Measurements from ENCODE around the gene MTA3. TPM values are rescaled to one million over a fixed set of nuclear protein-coding genes. Genes with fewer than 3 reads are reported as not detected.

Gene MTA3
- total and polyA plus RNA-seq, 10 donors = 11.6 to 42.9 (median 28.5) TPM

GRCh38 chr2:42756150-42756775 is 187.8 kb downstream of the MTA3 start:
- H3K27ac ChIP-seq = no peak overlapping the region
- no peak overlapping the region for H3K4me3 ChIP-seq
- intact Hi-C loops (cut with DNase I; ENCODE audit: low total_unique reads) = no loop called here
- peaks cover 18 to 49% (median 43%) of the 10 kb centered on the region in 6 donors for H3K4me1 ChIP-seq
- TF ChIP-seq POLR2A (IDR thresholded peaks at IDR 0.05) = no peak
- no peak for TF ChIP-seq CTCF (IDR thresholded peaks at IDR 0.05 in 8 of 11, conservative IDR thresholded peaks at IDR 0.05 in 3 of 11)
- TF ChIP-seq POLR2AphosphoS5 (IDR thresholded peaks at IDR 0.05) = no peak
- 73 to 84% (median 78%) methylated on average over 10 of the region's 10 CpGs for WGBS, 5 donors
- DNase-seq = peak; percentile 73
- no peaks in the 10 kb centered on the region for H3K9me3 ChIP-seq
- peaks cover 0 to 18% (median 0%) of the 10 kb centered on the region in 6 donors for H3K36me3 ChIP-seq
- no peaks in the 10 kb centered on the region for H3K27me3 ChIP-seq (replicated peaks in 1 of 7)

- Histone ChIP-seq H3K9me3 (no peaks in the 10 kb centered on the region), H3K27me3 (replicated peaks in 1 of 7) (no peaks in the 10 kb centered on the region), H3K36me3 (peaks cover 0 to 18% (median 0%) of the 10 kb centered on the region in 6 donors), H3K27ac (no peak overlapping the region), H3K4me3 (no peak overlapping the region), H3K4me1 (peaks cover 13 to 41% (median 35%) of the 10 kb centered on the region in 6 donors)
- intact Hi-C loops (cut with DNase I; ENCODE audit: low total_unique reads) = no loop called here
- TF ChIP-seq POLR2AphosphoS5 (IDR thresholded peaks at IDR 0.05) (no peak), CTCF (IDR thresholded peaks at IDR 0.05 in 8 of 11, conservative IDR thresholded peaks at IDR 0.05 in 3 of 11) (no peak), POLR2A (IDR thresholded peaks at IDR 0.05) (no peak)
- DNase-seq = no peak
- 70 to 74% (median 71%) methylated on average over 5 to 6 of the region's 6 CpGs for WGBS, 5 donors
Observed at GRCh38 chr2:42756966-42757513, 188.6 kb downstream of the MTA3 start.

GRCh38 chr2:42757981-42758740 is 189.7 kb downstream of the MTA3 start:
- H3K36me3 ChIP-seq = peaks cover 0 to 23% (median 0%) of the 10 kb centered on the region in 6 donors
- 79 to 96% (median 91%) methylated on average over 4 of the region's 4 CpGs for WGBS, 5 donors
- H3K4me3 ChIP-seq = no peak overlapping the region
- intact Hi-C loops (cut with DNase I; ENCODE audit: low total_unique reads) = no loop called here
- H3K4me1 ChIP-seq = peaks cover 5 to 38% (median 25%) of the 10 kb centered on the region in 6 donors
- TF ChIP-seq POLR2A (IDR thresholded peaks at IDR 0.05) (no peak), CTCF (IDR thresholded peaks at IDR 0.05 in 8 of 11, conservative IDR thresholded peaks at IDR 0.05 in 3 of 11) (no peak), POLR2AphosphoS5 (IDR thresholded peaks at IDR 0.05) (no peak)
- DNase-seq = no peak
- no peaks in the 10 kb centered on the region for H3K9me3 ChIP-seq
- H3K27me3 ChIP-seq (replicated peaks in 1 of 7) = no peaks in the 10 kb centered on the region
- no peak overlapping the region for H3K27ac ChIP-seq

GRCh38 chr2:42758751-42759150 is 190.3 kb downstream of the MTA3 start:
- no peak overlapping the region for H3K4me3 ChIP-seq
- no peak for DNase-seq
- peaks cover 0 to 23% (median 0%) of the 10 kb centered on the region in 6 donors for H3K36me3 ChIP-seq
- no peaks in the 10 kb centered on the region for H3K27me3 ChIP-seq (replicated peaks in 1 of 7)
- no peaks in the 10 kb centered on the region for H3K9me3 ChIP-seq
- intact Hi-C loops (cut with DNase I; ENCODE audit: low total_unique reads) = no loop called here
- TF ChIP-seq POLR2AphosphoS5 (IDR thresholded peaks at IDR 0.05) (no peak), POLR2A (IDR thresholded peaks at IDR 0.05) (no peak), CTCF (IDR thresholded peaks at IDR 0.05 in 8 of 11, conservative IDR thresholded peaks at IDR 0.05 in 3 of 11) (no peak)
- WGBS, 5 donors = 88 to 96% (median 90%) methylated on average over 1 of the region's 1 CpG
- H3K4me1 ChIP-seq = peaks cover 0 to 38% (median 19%) of the 10 kb centered on the region in 6 donors
- no peak overlapping the region for H3K27ac ChIP-seq
